NCI-H82 (cell line): Measurements from ENCODE around the gene ERC2.
"Not testable (repeated sequence)": the region's sequence is repeated elsewhere in the genome, so short reads cannot be mapped to it uniquely, and the experiment has no call there.

Experiments
- DNase-seq: peaks from one replicate; lab custom pipeline; 2025; lab: John Stamatoyannopoulos, UW

ERC2 gene

DNA sequence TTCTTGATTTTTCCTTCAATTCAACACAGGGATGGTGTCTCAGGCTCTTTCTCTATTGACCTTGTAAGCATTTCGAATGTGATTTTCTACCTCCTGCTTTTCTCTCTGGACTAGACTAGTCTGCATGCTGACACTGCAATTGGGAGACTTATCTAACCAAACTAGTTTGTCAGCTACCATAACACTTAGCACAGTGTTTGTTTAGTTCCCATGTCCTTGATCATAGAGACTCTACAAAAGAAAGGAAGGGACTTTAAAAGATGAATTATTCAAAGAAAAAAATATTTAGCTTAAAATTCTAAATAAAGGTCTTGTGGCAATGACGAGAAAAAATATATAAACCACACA is 407.0 kb downstream of the ERC2 start:
- DNase-seq, result no peak

DNA sequence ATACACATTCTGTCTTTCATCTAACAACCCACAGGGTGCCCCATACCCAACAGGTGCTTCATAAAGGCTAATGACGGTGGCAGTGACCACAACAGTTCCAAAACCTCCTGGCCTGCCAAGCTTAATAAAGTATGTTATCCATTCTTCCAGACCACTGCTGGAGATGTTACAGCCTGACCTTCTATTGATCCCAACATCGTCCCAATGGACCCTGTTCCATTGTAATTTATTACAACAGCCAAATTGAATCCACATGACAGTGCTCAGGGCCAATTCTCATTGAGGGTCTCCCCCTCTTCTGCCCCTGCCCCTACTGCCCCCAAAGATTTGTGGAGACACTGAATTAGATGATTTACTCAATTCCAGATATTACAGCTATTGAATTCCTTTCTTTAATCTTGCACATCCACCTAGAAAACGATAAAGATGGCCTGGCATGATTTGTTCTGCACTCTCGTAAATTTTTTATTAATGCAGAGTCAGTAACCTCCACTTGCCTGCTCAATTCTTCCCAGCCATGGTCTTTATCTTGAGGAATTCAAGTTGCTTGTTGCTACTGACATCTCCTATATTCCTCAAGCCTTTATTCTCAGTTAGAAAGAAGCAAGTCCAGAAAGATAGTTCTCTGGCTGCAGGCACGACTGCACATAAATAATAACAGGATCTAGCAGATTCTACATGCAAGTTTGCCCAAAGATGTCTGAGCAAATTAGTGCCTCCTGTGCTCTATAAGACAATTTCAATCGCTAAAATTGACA is 407.6 kb downstream of the ERC2 start:
- no peak for DNase-seq

GRCh38 chr3:56059731-56060130 is 408.5 kb downstream of the ERC2 start:
- no peak for DNase-seq

DNA sequence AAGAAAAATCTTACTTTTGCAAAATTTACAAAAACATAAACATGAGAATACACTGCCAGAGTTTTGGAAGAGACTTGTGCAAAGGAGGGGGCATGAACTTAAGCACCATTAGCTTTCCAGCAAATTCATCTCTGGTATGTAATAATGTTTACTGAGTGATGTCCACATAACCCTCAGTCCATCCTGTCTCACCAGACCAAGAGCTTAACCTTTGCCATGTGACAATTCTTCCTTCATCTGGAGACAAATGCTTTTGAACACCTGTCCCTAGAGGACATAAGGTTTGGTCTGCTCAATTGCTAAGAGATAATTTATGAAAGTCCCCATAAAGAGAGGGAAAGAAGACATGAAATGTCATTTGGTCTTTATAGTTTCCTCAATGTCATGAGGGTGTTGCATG is 412.3 kb downstream of the ERC2 start:
- no peak for DNase-seq

DNA sequence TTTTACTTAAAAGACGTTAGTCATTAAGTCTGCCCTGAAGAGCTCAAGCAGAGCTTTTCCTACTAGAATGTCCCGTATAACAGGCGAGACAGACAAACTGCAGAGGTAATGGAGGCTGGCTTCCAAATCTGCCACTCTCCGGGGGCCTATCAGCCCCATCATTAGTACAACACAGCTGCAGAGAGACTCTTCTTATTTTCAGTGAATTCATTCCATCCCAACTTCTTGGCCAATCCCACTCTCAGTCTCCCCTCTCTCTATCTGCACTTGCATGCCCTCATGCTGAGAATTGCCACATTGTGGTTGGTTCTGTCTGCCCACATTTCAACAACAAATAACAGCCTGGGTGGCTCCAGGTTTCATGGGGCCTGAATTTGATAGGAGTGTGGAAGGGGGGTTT is 412.7 kb downstream of the ERC2 start:
- DNase-seq, result no peak

DNA sequence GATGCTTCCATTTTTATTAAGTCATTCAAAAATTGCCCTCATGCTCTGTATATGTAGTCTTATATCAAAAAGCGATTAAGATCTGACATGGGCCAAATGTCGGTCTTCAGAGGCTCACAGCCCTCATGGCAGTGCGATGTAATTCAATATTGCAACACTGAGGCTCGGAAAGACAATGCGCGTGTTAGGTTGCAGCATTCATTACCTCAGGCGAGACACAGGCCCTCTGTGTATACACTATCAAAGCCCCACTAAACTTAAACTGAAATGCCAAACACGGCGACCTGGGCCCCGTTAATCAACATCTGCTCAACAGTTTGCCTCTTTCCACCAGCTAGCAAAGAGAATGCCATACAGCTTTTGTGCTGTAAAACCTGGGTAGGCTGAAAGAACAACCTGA is 413.4 kb downstream of the ERC2 start:
- no peak for DNase-seq

DNA sequence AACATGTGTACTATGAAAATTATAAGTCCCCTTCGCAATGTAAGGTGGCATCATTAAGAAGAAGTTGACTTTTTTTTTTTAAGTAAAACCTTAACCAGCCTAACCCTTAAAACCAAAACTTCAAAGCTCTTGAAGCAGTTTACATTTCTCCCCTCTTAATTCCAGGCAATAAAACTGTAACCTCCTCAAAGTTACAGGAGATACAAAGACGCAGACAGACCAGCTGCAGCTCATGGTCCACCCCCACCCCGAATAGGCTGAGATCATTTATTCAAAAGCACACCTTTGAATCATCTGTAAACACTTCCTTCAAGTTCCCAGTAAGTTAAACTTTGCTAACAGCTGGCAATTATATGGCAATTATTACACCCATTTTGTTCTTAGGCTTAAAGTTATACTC is 414.5 kb downstream of the ERC2 start:
- DNase-seq, result no peak

GRCh38 chr3:56052188-56052587 is 416.1 kb downstream of the ERC2 start:
- DNase-seq, result no peak

GRCh38 chr3:56051052-56051451 is 417.2 kb downstream of the ERC2 start:
- no peak for DNase-seq

DNA sequence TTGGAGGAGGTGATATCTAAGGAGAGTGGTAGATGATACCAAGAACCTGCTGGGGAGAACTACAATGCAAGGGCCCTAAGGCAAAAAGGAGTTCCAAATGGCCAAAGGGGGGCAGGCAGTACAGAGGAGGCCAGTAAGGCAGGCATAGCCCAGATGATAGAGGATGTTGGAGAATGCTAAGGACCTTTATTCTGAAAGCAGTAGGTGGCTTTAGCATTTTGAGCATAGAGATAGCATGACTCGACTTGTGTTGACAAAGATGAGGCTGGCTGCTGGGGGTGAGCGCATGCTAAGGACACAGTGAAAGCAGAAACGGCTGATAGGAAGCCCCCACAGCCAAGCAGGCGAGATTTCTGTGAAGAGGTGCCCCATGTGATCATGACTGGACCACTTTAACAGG is 419.3 kb downstream of the ERC2 start:
- no peak for DNase-seq

GRCh38 chr3:56048331-56048730 is 419.9 kb downstream of the ERC2 start:
- DNase-seq, result no peak

GRCh38 chr3:56042326-56042951 is 425.8 kb downstream of the ERC2 start:
- DNase-seq, result peak; percentile 43

DNA sequence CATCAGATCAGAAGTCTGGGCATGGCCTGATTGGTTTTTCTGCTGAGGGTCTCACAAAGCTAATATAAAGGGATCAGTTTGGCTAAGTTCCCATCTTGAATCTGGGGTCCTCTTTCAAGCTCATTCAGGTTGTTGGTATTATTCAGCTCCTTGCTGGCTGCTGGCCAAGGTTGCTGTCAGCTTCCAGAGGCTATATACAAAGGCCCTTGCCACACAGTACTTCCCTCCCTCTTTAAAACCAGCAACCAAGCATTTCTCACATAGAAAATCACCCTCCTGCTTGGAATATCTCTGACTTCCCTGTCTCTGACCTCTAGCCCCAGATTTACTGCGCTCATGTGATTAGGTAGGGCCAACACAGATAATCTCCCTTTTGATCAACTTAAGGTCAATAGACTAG is 442.9 kb downstream of the ERC2 start:
- peak; percentile 54 for DNase-seq

- no peak for DNase-seq
Observed at GRCh38 chr3:56023546-56023945, 444.7 kb downstream of the ERC2 start.

- DNase-seq, result no peak
Observed at GRCh38 chr3:56022619-56023018, 445.6 kb downstream of the ERC2 start.

DNA sequence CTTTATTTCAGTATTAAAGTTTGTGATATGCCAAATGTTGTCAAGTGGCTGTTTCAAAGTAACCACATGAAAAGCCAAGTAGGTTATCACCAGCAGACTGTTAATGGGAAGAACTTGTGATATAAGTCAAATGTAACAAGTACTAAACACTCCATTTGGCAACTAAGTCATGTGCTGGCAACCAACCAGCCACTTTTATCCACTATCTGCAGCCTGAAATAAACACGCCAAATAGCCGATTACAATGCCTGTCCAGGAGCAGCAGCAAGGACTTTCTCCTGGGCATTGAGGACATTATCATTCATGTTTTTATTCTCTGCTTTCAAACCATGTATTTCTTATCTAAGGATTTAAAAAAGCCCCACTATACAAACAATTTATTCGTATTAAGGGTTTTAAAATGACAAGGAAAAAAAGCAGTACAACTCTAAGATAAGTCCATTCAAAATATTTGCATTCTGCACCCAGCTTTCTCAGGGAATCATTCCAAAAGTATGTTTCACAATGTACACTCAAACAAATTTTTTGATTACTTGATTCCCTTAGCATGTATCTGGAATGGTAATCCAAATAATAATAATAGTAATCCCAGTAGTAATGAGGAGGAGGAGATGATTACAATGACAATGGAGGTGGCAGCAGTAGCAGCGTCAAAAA is 448.6 kb downstream of the ERC2 start:
- DNase-seq, result no peak

GRCh38 chr3:56015374-56015773 is 452.9 kb downstream of the ERC2 start:
- DNase-seq, result not testable (repeated sequence)

DNA sequence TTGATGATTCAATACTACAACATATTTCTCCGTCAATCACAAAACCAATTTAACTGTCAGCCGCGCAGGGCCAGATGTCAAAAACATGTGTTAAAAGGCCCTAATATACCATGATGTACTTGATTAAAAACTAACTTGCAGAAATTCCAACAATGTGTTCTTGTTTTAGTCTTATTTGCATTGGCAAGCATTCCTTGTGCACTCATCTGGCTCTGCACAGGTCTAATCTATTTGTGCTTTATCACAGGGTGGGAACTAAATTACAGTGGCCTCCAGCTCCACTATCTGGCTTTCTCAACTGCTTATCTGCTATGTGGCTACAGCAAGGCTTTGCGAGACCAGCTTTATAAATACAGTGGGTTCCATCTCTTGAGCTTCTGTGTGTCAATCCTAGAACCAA is 455.5 kb downstream of the ERC2 start:
- DNase-seq, result no peak

- no peak for DNase-seq
Observed at GRCh38 chr3:56005196-56005805, 463.0 kb downstream of the ERC2 start.

DNA sequence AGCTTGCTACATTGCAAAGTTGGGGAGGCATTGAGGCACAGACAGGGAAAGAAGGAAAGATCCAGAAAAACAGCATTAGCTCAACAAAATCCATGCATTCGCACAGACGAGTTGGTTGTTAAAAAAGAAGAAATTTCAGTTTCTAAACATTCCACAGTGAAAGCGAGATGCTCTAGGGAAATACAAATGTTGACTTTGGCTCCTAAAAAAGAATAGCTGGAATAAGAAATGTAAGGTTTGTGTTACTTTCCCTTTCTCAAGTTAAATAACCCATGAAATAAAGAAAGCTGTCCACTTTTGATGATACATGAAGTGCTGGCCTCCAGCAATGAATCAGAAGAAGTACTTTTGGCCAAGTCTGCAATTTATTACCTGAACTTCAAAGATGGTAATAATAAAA is 465.1 kb downstream of the ERC2 start:
- no peak for DNase-seq

- DNase-seq, result peak; percentile 23
Observed at GRCh38 chr3:56001991-56002390, 466.3 kb downstream of the ERC2 start.

DNA sequence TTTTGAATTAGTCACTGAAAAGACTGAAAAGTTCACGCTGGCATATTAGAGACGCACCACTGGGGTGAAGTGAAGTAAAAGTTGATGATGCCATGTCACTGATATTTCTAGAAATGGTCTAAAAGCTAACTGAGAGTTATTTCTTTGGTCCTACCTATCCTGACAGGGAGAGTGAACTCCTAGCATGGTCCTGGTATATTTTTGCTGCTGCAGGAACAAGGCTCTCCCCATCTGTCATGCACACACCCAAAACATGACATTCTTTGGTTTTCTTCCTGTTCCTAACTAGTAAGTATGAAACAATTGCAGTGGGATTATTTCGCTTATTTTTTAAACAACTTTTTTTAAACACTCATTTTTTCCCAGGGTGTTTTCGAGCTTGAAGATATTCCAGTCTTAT is 466.7 kb downstream of the ERC2 start:
- DNase-seq, result no peak

GRCh38 chr3:55989366-55989765 is 478.9 kb downstream of the ERC2 start:
- DNase-seq, result no peak
